ENCODE measurements around the gene ZNF497. TPM values are rescaled to one million over a fixed set of nuclear protein-coding genes. Genes with fewer than 3 reads are reported as not detected.

Gene ZNF497
- total and polyA plus RNA-seq, 9 of the 15 experiments (the other 6 are each of a cell fraction or from before 2014, with no cell fraction given): 0.06 to 0.98 (median 0.44) TPM; not detected in 1

DNA sequence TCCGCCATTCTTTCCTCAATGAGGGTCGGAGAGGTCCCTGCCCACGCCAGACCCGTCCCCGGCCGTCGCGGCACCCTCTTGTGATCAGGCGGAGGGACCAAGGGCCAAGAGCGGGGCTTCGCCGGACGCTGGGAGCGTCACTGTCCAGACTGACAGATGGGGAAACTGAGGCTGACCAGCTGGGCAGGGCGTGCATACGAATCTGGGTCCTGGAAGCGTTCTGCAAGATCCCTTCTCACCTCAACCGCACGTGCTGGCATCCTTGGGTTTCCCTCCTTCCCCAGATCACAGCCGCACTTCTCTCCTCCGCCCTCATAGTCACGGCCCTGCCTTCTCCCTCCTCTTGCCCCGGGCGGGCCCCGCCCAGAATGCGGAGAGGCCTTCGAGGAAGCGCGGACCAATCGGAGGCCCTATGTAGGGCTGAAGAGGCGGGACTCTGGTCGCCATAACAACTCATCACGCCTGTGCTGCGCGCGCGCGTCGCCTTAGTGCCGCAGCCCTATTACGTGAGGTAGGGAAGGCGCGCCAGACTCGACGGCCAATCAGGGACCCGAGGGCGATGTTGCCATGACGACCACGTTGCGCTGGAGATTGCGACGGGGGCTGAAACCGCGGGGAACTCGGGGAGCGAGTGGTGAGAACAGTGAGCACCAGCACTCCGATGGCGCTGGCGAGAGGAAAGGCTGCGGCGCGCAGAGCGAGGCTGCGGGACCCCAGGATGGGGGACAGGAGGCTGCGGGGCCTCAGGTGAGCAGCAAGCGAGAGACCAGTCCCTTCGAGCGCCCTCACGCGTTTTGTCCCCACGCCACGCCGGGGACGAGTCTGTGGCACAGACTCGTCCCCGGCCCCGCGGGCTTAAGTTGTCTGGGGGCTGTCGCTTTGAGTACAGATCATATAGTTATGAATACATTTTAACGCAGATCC lies 38.6 kb upstream of the ZNF497 start (continued):
- TF ChIP-seq, protein P1, sequence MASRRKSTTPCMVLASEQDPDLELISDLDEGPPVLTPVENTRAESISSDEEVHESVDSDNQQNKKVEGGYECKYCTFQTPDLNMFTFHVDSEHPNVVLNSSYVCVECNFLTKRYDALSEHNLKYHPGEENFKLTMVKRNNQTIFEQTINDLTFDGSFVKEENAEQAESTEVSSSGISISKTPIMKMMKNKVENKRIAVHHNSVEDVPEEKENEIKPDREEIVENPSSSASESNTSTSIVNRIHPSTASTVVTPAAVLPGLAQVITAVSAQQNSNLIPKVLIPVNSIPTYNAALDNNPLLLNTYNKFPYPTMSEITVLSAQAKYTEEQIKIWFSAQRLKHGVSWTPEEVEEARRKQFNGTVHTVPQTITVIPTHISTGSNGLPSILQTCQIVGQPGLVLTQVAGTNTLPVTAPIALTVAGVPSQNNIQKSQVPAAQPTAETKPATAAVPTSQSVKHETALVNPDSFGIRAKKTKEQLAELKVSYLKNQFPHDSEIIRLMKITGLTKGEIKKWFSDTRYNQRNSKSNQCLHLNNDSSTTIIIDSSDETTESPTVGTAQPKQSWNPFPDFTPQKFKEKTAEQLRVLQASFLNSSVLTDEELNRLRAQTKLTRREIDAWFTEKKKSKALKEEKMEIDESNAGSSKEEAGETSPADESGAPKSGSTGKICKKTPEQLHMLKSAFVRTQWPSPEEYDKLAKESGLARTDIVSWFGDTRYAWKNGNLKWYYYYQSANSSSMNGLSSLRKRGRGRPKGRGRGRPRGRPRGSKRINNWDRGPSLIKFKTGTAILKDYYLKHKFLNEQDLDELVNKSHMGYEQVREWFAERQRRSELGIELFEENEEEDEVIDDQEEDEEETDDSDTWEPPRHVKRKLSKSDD (conservative IDR thresholded peaks at IDR 0.05; ENCODE audit: low read length): no peak
- TF ChIP-seq L3MBTL2 (IDR thresholded peaks at IDR 0.05) (peak; percentile 98), STAT5B (CRISPR knock-in tag; IDR thresholded peaks at IDR 0.05) (no peak), MAFG (tag; conservative IDR thresholded peaks at IDR 0.05) (no peak), RBM17 (IDR thresholded peaks at IDR 0.05; ENCODE audit: borderline replicate concordance, low read depth, low read length) (no peak), FOXK2 (conservative IDR thresholded peaks at IDR 0.05 in 1 of 2, IDR thresholded peaks at IDR 0.05 in 1 of 2; ENCODE audit: low read depth in 2 of 2) (peak; percentile 55 to 63; a peak in 1 of 4 replicates), FOXK1 (CRISPR knock-in tag; IDR thresholded peaks at IDR 0.05; ENCODE audit: borderline replicate concordance) (no peak), FOXA1 (IDR thresholded peaks at IDR 0.05; ENCODE audit: borderline replicate concordance) (no peak)
- TF ChIP-seq, protein P2, sequence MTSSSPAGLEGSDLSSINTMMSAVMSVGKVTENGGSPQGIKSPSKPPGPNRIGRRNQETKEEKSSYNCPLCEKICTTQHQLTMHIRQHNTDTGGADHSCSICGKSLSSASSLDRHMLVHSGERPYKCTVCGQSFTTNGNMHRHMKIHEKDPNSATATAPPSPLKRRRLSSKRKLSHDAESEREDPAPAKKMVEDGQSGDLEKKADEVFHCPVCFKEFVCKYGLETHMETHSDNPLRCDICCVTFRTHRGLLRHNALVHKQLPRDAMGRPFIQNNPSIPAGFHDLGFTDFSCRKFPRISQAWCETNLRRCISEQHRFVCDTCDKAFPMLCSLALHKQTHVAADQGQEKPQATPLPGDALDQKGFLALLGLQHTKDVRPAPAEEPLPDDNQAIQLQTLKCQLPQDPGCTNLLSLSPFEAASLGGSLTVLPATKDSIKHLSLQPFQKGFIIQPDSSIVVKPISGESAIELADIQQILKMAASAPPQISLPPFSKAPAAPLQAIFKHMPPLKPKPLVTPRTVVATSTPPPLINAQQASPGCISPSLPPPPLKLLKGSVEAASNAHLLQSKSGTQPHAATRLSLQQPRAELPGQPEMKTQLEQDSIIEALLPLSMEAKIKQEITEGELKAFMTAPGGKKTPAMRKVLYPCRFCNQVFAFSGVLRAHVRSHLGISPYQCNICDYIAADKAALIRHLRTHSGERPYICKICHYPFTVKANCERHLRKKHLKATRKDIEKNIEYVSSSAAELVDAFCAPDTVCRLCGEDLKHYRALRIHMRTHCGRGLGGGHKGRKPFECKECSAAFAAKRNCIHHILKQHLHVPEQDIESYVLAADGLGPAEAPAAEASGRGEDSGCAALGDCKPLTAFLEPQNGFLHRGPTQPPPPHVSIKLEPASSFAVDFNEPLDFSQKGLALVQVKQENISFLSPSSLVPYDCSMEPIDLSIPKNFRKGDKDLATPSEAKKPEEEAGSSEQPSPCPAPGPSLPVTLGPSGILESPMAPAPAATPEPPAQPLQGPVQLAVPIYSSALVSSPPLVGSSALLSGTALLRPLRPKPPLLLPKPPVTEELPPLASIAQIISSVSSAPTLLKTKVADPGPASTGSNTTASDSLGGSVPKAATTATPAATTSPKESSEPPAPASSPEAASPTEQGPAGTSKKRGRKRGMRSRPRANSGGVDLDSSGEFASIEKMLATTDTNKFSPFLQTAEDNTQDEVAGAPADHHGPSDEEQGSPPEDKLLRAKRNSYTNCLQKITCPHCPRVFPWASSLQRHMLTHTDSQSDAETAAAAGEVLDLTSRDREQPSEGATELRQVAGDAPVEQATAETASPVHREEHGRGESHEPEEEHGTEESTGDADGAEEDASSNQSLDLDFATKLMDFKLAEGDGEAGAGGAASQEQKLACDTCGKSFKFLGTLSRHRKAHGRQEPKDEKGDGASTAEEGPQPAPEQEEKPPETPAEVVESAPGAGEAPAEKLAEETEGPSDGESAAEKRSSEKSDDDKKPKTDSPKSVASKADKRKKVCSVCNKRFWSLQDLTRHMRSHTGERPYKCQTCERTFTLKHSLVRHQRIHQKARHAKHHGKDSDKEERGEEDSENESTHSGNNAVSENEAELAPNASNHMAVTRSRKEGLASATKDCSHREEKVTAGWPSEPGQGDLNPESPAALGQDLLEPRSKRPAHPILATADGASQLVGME (CRISPR knock-in tag; IDR thresholded peaks at IDR 0.05): no peak
- TF ChIP-seq, protein P3, sequence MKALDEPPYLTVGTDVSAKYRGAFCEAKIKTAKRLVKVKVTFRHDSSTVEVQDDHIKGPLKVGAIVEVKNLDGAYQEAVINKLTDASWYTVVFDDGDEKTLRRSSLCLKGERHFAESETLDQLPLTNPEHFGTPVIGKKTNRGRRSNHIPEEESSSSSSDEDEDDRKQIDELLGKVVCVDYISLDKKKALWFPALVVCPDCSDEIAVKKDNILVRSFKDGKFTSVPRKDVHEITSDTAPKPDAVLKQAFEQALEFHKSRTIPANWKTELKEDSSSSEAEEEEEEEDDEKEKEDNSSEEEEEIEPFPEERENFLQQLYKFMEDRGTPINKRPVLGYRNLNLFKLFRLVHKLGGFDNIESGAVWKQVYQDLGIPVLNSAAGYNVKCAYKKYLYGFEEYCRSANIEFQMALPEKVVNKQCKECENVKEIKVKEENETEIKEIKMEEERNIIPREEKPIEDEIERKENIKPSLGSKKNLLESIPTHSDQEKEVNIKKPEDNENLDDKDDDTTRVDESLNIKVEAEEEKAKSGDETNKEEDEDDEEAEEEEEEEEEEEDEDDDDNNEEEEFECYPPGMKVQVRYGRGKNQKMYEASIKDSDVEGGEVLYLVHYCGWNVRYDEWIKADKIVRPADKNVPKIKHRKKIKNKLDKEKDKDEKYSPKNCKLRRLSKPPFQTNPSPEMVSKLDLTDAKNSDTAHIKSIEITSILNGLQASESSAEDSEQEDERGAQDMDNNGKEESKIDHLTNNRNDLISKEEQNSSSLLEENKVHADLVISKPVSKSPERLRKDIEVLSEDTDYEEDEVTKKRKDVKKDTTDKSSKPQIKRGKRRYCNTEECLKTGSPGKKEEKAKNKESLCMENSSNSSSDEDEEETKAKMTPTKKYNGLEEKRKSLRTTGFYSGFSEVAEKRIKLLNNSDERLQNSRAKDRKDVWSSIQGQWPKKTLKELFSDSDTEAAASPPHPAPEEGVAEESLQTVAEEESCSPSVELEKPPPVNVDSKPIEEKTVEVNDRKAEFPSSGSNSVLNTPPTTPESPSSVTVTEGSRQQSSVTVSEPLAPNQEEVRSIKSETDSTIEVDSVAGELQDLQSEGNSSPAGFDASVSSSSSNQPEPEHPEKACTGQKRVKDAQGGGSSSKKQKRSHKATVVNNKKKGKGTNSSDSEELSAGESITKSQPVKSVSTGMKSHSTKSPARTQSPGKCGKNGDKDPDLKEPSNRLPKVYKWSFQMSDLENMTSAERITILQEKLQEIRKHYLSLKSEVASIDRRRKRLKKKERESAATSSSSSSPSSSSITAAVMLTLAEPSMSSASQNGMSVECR (CRISPR knock-in tag; IDR thresholded peaks at IDR 0.05): peak; percentile 23; the same call in 1 of the 2 replicates
- TF ChIP-seq, protein P4, sequence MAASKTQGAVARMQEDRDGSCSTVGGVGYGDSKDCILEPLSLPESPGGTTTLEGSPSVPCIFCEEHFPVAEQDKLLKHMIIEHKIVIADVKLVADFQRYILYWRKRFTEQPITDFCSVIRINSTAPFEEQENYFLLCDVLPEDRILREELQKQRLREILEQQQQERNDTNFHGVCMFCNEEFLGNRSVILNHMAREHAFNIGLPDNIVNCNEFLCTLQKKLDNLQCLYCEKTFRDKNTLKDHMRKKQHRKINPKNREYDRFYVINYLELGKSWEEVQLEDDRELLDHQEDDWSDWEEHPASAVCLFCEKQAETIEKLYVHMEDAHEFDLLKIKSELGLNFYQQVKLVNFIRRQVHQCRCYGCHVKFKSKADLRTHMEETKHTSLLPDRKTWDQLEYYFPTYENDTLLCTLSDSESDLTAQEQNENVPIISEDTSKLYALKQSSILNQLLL (CRISPR knock-in tag; IDR thresholded peaks at IDR 0.05; ENCODE audit: borderline replicate concordance): no peak

Data from K562 (cell line).